Measurements from ENCODE around the gene POLR3B. TPM values are rescaled to one million over a fixed set of nuclear protein-coding genes. Genes with fewer than 3 reads are reported as not detected.
A peak's percentile ranks its signal among the peaks of the same experiment; 100 is the strongest.

Gene POLR3B
- polyA plus RNA-seq, 1 donor (not counting 4 experiments of a cell fraction or from before 2014, with no cell fraction given), result 13.9 TPM

DNA sequence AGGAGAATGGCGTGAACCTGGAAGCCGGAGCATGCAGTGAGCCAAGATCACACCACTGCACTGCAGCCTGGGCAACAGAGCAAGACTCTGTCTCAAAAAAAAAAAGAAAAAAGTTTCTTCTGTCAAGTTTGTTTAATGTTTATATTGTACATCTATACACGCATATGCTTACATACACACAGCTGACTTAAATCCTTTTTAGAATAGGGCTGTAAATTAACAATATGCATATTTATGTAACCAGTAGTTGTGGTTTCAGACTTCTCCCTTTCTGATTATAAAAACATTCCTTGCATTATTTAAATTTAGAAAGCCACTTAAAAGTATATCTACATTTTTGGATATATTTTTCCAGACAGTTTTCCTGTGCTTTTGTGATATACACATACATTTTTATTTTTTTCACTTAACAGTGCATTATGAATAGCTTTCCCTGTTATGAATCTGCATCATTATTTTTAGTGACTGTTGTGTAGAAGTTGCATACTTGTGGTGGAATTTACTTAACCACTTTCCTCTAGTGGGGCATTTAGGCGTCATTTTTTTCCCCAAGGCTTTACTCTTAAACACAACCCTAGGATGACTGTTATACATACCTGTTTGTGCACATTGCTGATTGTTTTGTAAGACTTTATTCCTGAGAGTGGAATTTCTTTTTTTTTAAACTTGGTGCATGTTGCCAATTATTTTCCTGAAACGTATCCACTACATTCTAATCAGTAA is 29.4 kb downstream of the POLR3B start:
- Histone ChIP-seq H3K9ac (ENCODE audit: control insufficient read depth, extremely low read depth, insufficient read depth, low read length) (no peak overlapping the region), H4K20me1 (ENCODE audit: control insufficient read depth, extremely low read depth, insufficient read depth, low read length) (no peaks in the 10 kb centered on the region), H3K9me1 (ENCODE audit: control insufficient read depth, extremely low read depth, insufficient read depth, low read length) (no peaks in the 10 kb centered on the region), H3K36me3 (ENCODE audit: control insufficient read depth in 2 of 2, extremely low read depth in 1 of 2, insufficient read depth in 2 of 2, low read length in 2 of 2) (no peaks in the 10 kb centered on the region), H3K9me3 (ENCODE audit: control insufficient read depth, low read depth, low read length) (no peaks in the 10 kb centered on the region), H2AFZ (ENCODE audit: control insufficient read depth, low read length) (no peak overlapping the region), H3K4me3 (ENCODE audit: control insufficient read depth in 2 of 3, extremely low read depth in 1 of 3, insufficient read depth in 2 of 3, low read depth in 1 of 3, low read length in 3 of 3) (no peak overlapping the region), H3K27ac (ENCODE audit: control insufficient read depth, insufficient read depth, low read length) (no peak overlapping the region), H3K27me3 (ENCODE audit: control insufficient read depth, extremely low read depth, insufficient read depth, low read length) (no peaks in the 10 kb centered on the region), H3K79me2 (ENCODE audit: control insufficient read depth, insufficient read depth, low read length) (no peaks in the 10 kb centered on the region), H3K4me2 (ENCODE audit: control insufficient read depth, extremely low read depth, insufficient read depth, low read depth, low read length) (no peak overlapping the region), H3K4me1 (ENCODE audit: control insufficient read depth, extremely low read depth, insufficient read depth, low read length) (no peaks in the 10 kb centered on the region)
- FAIRE-seq (no peak), DNase-seq (ENCODE audit: low read depth, low spot score) (peak; percentile 7)
- dilution Hi-C loops (cut with MboI; ENCODE audit: extremely low pct_ligation_motif_present, low sequenced_read_pairs), result no loop called here
- no peak for TF ChIP-seq EZH2 (IDR thresholded peaks at IDR 0.05; ENCODE audit: low read length)

DNA sequence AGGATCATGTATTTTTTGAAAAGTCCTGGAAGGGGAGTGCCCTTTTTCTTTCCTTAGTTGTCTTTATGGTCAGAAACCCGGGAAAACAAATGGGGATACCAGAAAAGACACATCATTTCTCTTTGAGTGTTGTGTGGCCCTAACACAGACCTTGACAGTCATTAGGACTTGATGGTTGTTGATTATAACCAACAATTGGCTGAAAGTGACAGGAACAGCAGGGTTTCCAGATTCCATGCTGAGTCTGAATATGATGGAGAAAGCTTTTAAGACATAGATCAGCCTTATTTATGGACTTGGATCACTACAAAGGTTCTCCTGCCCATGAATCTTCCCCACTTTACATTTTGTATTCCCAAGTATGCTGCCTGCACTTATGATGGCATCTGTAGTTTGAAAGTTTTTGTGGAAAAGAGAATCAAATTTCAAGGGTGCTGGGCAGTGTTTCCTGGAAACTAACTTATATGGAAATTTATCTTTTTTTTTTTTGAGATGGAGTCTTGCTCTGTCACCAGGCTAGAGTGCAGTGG is 30.4 kb downstream of the POLR3B start:
- Histone ChIP-seq H3K4me2 (ENCODE audit: control insufficient read depth, extremely low read depth, insufficient read depth, low read depth, low read length) (no peak overlapping the region), H3K4me3 (ENCODE audit: control insufficient read depth in 2 of 3, extremely low read depth in 1 of 3, insufficient read depth in 2 of 3, low read depth in 1 of 3, low read length in 3 of 3) (no peak overlapping the region), H3K79me2 (ENCODE audit: control insufficient read depth, insufficient read depth, low read length) (no peaks in the 10 kb centered on the region), H2AFZ (ENCODE audit: control insufficient read depth, low read length) (no peak overlapping the region), H4K20me1 (ENCODE audit: control insufficient read depth, extremely low read depth, insufficient read depth, low read length) (no peaks in the 10 kb centered on the region), H3K36me3 (ENCODE audit: control insufficient read depth in 2 of 2, extremely low read depth in 1 of 2, insufficient read depth in 2 of 2, low read length in 2 of 2) (peaks cover 2% of the 10 kb centered on the region in 2 experiments), H3K9me1 (ENCODE audit: control insufficient read depth, extremely low read depth, insufficient read depth, low read length) (no peaks in the 10 kb centered on the region), H3K9me3 (ENCODE audit: control insufficient read depth, low read depth, low read length) (no peaks in the 10 kb centered on the region), H3K27me3 (ENCODE audit: control insufficient read depth, extremely low read depth, insufficient read depth, low read length) (no peaks in the 10 kb centered on the region), H3K9ac (ENCODE audit: control insufficient read depth, extremely low read depth, insufficient read depth, low read length) (no peak overlapping the region), H3K4me1 (ENCODE audit: control insufficient read depth, extremely low read depth, insufficient read depth, low read length) (no peaks in the 10 kb centered on the region), H3K27ac (ENCODE audit: control insufficient read depth, insufficient read depth, low read length) (no peak overlapping the region)
- TF ChIP-seq EZH2 (IDR thresholded peaks at IDR 0.05; ENCODE audit: low read length), result no peak
- TF ChIP-seq, protein P1, sequence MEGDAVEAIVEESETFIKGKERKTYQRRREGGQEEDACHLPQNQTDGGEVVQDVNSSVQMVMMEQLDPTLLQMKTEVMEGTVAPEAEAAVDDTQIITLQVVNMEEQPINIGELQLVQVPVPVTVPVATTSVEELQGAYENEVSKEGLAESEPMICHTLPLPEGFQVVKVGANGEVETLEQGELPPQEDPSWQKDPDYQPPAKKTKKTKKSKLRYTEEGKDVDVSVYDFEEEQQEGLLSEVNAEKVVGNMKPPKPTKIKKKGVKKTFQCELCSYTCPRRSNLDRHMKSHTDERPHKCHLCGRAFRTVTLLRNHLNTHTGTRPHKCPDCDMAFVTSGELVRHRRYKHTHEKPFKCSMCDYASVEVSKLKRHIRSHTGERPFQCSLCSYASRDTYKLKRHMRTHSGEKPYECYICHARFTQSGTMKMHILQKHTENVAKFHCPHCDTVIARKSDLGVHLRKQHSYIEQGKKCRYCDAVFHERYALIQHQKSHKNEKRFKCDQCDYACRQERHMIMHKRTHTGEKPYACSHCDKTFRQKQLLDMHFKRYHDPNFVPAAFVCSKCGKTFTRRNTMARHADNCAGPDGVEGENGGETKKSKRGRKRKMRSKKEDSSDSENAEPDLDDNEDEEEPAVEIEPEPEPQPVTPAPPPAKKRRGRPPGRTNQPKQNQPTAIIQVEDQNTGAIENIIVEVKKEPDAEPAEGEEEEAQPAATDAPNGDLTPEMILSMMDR (optimal IDR thresholded peaks at IDR 0.05 in 1 of 3, IDR thresholded peaks at IDR 0.05 in 1 of 3, conservative IDR thresholded peaks at IDR 0.05 in 1 of 3; ENCODE audit: extremely low read depth in 1 of 3, insufficient read depth in 2 of 3, low read length in 3 of 3), result no peak
- no peak for FAIRE-seq
- no peak for DNase-seq (ENCODE audit: low read depth, low spot score)
- dilution Hi-C loops (cut with MboI; ENCODE audit: extremely low pct_ligation_motif_present, low sequenced_read_pairs), result no loop called here

All from keratinocyte (primary cell).